ENCODE results near the gene OSBPL9. TPM values are rescaled to one million over a fixed set of nuclear protein-coding genes. Genes with fewer than 3 reads are reported as not detected.

Gene OSBPL9
- total and polyA plus RNA-seq, 2 experiments from 2014 or later, result 82.7 to 102 TPM

DNA sequence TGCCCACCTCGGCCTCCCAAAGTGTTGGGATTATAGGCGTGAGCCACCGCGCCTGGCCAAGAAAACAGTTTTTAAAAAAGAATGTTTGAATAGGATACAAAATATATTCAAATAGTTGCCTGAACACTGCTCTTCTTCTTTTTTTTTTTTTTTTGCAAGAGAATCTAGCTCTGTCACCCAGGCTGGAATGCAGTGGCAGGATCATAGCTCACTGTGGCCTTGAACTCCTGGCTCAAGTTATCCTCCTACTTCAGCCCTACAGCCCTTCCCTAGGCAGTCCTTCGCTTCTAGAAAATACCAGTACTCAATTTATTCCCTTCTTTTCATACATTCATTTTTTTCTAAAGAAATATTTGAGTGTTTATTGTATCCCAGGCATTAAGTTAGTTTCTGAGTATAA, 67.9 kb downstream of the OSBPL9 start:
- Mint-ChIP-seq H3K27ac (no peak overlapping the region), H3K27me3 (ENCODE audit: insufficient read depth, low read depth, poor library complexity) (no peaks in the 10 kb centered on the region)

More for the DNA sequence above, 67.9 kb downstream of the OSBPL9 start:
- Histone ChIP-seq H3K4me2 (no peak overlapping the region), H3K27me3 (ENCODE audit: insufficient read depth) (no peaks in the 10 kb centered on the region), H3K79me2 (replicated peaks; ENCODE audit: insufficient read depth) (no peaks in the 10 kb centered on the region), H3K36me3 (ENCODE audit: insufficient read depth) (no peaks in the 10 kb centered on the region), H2AFZ (no peak overlapping the region), H3F3A (replicated peaks; ENCODE audit: low read depth) (no peaks in the 10 kb centered on the region), H4K20me1 (replicated peaks; ENCODE audit: insufficient read depth) (no peaks in the 10 kb centered on the region), H3K27ac (ENCODE audit: low read depth) (no peak overlapping the region), H3K4me1 (ENCODE audit: insufficient read depth) (peaks cover 2% of the 10 kb centered on the region; the same call in 1 of the 2 replicates), H3K4me3 (no peak overlapping the region), H3K9me2 (ENCODE audit: insufficient read depth) (no peaks in the 10 kb centered on the region; the same call in 1 of the 2 replicates)
- H3K9me3 Mint-ChIP-seq, result no peaks in the 10 kb centered on the region
- no peaks in the 10 kb centered on the region for H3K36me3 Mint-ChIP-seq (ENCODE audit: low read depth)
- ATAC-seq (no peak), DNase-seq (ENCODE audit: low spot score) (no peak)
- no peak for TF ChIP-seq EZH2 (IDR thresholded peaks at IDR 0.05; ENCODE audit: low read depth, unreplicated experiment)
- TF ChIP-seq, protein P1, sequence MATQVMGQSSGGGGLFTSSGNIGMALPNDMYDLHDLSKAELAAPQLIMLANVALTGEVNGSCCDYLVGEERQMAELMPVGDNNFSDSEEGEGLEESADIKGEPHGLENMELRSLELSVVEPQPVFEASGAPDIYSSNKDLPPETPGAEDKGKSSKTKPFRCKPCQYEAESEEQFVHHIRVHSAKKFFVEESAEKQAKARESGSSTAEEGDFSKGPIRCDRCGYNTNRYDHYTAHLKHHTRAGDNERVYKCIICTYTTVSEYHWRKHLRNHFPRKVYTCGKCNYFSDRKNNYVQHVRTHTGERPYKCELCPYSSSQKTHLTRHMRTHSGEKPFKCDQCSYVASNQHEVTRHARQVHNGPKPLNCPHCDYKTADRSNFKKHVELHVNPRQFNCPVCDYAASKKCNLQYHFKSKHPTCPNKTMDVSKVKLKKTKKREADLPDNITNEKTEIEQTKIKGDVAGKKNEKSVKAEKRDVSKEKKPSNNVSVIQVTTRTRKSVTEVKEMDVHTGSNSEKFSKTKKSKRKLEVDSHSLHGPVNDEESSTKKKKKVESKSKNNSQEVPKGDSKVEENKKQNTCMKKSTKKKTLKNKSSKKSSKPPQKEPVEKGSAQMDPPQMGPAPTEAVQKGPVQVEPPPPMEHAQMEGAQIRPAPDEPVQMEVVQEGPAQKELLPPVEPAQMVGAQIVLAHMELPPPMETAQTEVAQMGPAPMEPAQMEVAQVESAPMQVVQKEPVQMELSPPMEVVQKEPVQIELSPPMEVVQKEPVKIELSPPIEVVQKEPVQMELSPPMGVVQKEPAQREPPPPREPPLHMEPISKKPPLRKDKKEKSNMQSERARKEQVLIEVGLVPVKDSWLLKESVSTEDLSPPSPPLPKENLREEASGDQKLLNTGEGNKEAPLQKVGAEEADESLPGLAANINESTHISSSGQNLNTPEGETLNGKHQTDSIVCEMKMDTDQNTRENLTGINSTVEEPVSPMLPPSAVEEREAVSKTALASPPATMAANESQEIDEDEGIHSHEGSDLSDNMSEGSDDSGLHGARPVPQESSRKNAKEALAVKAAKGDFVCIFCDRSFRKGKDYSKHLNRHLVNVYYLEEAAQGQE (IDR thresholded peaks at IDR 0.05; ENCODE audit: unreplicated experiment), result no peak
- TF ChIP-seq, protein P2, sequence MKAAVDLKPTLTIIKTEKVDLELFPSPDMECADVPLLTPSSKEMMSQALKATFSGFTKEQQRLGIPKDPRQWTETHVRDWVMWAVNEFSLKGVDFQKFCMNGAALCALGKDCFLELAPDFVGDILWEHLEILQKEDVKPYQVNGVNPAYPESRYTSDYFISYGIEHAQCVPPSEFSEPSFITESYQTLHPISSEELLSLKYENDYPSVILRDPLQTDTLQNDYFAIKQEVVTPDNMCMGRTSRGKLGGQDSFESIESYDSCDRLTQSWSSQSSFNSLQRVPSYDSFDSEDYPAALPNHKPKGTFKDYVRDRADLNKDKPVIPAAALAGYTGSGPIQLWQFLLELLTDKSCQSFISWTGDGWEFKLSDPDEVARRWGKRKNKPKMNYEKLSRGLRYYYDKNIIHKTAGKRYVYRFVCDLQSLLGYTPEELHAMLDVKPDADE (IDR thresholded peaks at IDR 0.05), result no peak
- TF ChIP-seq, protein P3, sequence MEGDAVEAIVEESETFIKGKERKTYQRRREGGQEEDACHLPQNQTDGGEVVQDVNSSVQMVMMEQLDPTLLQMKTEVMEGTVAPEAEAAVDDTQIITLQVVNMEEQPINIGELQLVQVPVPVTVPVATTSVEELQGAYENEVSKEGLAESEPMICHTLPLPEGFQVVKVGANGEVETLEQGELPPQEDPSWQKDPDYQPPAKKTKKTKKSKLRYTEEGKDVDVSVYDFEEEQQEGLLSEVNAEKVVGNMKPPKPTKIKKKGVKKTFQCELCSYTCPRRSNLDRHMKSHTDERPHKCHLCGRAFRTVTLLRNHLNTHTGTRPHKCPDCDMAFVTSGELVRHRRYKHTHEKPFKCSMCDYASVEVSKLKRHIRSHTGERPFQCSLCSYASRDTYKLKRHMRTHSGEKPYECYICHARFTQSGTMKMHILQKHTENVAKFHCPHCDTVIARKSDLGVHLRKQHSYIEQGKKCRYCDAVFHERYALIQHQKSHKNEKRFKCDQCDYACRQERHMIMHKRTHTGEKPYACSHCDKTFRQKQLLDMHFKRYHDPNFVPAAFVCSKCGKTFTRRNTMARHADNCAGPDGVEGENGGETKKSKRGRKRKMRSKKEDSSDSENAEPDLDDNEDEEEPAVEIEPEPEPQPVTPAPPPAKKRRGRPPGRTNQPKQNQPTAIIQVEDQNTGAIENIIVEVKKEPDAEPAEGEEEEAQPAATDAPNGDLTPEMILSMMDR (conservative IDR thresholded peaks at IDR 0.05; ENCODE audit: low read depth in 2 of 2), result no peak
- TF ChIP-seq, protein P4, sequence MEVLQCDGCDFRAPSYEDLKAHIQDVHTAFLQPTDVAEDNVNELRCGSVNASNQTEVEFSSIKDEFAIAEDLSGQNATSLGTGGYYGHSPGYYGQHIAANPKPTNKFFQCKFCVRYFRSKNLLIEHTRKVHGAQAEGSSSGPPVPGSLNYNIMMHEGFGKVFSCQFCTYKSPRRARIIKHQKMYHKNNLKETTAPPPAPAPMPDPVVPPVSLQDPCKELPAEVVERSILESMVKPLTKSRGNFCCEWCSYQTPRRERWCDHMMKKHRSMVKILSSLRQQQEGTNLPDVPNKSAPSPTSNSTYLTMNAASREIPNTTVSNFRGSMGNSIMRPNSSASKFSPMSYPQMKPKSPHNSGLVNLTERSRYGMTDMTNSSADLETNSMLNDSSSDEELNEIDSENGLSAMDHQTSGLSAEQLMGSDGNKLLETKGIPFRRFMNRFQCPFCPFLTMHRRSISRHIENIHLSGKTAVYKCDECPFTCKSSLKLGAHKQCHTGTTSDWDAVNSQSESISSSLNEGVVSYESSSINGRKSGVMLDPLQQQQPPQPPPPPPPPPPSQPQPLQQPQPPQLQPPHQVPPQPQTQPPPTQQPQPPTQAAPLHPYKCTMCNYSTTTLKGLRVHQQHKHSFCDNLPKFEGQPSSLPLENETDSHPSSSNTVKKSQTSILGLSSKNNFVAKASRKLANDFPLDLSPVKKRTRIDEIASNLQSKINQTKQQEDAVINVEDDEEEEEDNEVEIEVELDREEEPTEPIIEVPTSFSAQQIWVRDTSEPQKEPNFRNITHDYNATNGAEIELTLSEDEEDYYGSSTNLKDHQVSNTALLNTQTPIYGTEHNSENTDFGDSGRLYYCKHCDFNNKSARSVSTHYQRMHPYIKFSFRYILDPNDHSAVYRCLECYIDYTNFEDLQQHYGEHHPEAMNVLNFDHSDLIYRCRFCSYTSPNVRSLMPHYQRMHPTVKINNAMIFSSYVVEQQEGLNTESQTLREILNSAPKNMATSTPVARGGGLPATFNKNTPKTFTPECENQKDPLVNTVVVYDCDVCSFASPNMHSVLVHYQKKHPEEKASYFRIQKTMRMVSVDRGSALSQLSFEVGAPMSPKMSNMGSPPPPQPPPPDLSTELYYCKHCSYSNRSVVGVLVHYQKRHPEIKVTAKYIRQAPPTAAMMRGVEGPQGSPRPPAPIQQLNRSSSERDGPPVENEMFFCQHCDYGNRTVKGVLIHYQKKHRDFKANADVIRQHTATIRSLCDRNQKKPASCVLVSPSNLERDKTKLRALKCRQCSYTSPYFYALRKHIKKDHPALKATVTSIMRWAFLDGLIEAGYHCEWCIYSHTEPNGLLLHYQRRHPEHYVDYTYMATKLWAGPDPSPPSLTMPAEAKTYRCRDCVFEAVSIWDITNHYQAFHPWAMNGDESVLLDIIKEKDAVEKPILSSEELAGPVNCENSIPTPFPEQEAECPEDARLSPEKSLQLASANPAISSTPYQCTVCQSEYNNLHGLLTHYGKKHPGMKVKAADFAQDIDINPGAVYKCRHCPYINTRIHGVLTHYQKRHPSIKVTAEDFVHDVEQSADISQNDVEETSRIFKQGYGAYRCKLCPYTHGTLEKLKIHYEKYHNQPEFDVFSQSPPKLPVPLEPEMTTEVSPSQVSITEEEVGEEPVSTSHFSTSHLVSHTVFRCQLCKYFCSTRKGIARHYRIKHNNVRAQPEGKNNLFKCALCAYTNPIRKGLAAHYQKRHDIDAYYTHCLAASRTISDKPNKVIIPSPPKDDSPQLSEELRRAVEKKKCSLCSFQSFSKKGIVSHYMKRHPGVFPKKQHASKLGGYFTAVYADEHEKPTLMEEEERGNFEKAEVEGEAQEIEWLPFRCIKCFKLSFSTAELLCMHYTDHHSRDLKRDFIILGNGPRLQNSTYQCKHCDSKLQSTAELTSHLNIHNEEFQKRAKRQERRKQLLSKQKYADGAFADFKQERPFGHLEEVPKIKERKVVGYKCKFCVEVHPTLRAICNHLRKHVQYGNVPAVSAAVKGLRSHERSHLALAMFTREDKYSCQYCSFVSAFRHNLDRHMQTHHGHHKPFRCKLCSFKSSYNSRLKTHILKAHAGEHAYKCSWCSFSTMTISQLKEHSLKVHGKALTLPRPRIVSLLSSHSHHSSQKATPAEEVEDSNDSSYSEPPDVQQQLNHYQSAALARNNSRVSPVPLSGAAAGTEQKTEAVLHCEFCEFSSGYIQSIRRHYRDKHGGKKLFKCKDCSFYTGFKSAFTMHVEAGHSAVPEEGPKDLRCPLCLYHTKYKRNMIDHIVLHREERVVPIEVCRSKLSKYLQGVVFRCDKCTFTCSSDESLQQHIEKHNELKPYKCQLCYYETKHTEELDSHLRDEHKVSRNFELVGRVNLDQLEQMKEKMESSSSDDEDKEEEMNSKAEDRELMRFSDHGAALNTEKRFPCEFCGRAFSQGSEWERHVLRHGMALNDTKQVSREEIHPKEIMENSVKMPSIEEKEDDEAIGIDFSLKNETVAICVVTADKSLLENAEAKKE (CRISPR knock-in tag; IDR thresholded peaks at IDR 0.05), result no peak
- TF ChIP-seq ZNF114 (CRISPR knock-in tag; IDR thresholded peaks at IDR 0.05), result no peak
- TF ChIP-seq ZNF331 (CRISPR knock-in tag; IDR thresholded peaks at IDR 0.05; ENCODE audit: low read depth), result no peak
- TF ChIP-seq JUNB (IDR thresholded peaks at IDR 0.05; ENCODE audit: unreplicated experiment), result no peak
- TF ChIP-seq POLR2AphosphoS5 (IDR thresholded peaks at IDR 0.05; ENCODE audit: low read depth), result no peak
- TF ChIP-seq EZH2phosphoT487 (IDR thresholded peaks at IDR 0.05; ENCODE audit: unreplicated experiment), result no peak
- no peak for TF ChIP-seq NANOG (IDR thresholded peaks at IDR 0.05; ENCODE audit: borderline replicate concordance)
- no peak for TF ChIP-seq STAT1 (IDR thresholded peaks at IDR 0.05; ENCODE audit: unreplicated experiment)
- no peak for TF ChIP-seq CREB1 (CRISPR knock-in tag; IDR thresholded peaks at IDR 0.05; ENCODE audit: low read depth)
- H3K4me1 Mint-ChIP-seq, result peaks cover 7% of the 10 kb centered on the region
- H3K4me3 Mint-ChIP-seq, result no peak overlapping the region
